Neural cell (in vitro differentiated cells): ENCODE data around the gene CELA3B. TPM values are rescaled to one million over a fixed set of nuclear protein-coding genes. Genes with fewer than 3 reads are reported as not detected.

Experiments used
- H2AFZ ChIP-seq: fragments of 200-600, 300-800 bp; sonication (generic), shearing (Covaris generic); 2 replicates; pipeline ENCODE4 v1.6.0; 2014; ENCODE audit warnings: low read depth, mild to moderate bottlenecking, antibody characterized with exemption, low read length, moderate library complexity
- H3F3A ChIP-seq: fragments of 200-600 bp; shearing (Covaris generic); 2 replicates; pipeline ENCODE4 v1.6.1; 2016; ENCODE audit warnings: mild to moderate bottlenecking, moderate library complexity, mixed read lengths, antibody characterized with exemption, low read length; ENCODE audit not compliant: insufficient read depth, poor library complexity, severe bottlenecking
- H3K27ac ChIP-seq: fragments of 200-600, 300-800 bp; sonication (generic), shearing (Covaris generic); 2 replicates; pipeline ENCODE4 v1.5.1; 2014; ENCODE audit warnings: mild to moderate bottlenecking, low read length, moderate library complexity
- H3K27me3 ChIP-seq: fragments of 300-800, 200-600 bp; sonication (generic), shearing (Covaris generic); 2 replicates; pipeline ENCODE4 v1.6.0; 2014; ENCODE audit warnings: mild to moderate bottlenecking, low read depth, low read length, moderate library complexity; ENCODE audit not compliant: insufficient read depth
- H3K36me3 ChIP-seq: fragments of 300-800, 200-600 bp; sonication (generic), shearing (Covaris generic); 2 replicates; pipeline ENCODE4 v1.5.1; 2014; ENCODE audit warnings: mild to moderate bottlenecking, antibody characterized with exemption, low read length, moderate library complexity; ENCODE audit not compliant: insufficient read depth
- H3K4me2 ChIP-seq: fragments of 300-800, 200-600 bp; sonication (generic), shearing (Covaris generic); 2 replicates; pipeline ENCODE4 v1.6.0; 2014; ENCODE audit warnings: mild to moderate bottlenecking, low read length
- H3K4me3 ChIP-seq: fragments of 300-800, 200-600 bp; sonication (generic), shearing (Covaris generic); 2 replicates; pipeline ENCODE4 v1.5.1; 2014; ENCODE audit warnings: mild to moderate bottlenecking, low read length, moderate library complexity
- H3K79me2 ChIP-seq: fragments of 200-600 bp; shearing (Covaris generic); replicated peaks from 2 replicates; pipeline ENCODE4 v1.6.0; 2014; ENCODE audit warnings: mild to moderate bottlenecking, low read length, moderate library complexity; ENCODE audit not compliant: insufficient read depth
- H3K9ac ChIP-seq: fragments of 300-800, 200-600 bp; sonication (generic), shearing (Covaris generic); 2 replicates; pipeline ENCODE4 v1.6.1; 2016; ENCODE audit warnings: mild to moderate bottlenecking, low read length, mixed read lengths
- H3K9me2 ChIP-seq: fragments of 200-600 bp; shearing (Covaris generic); 2 replicates; pipeline ENCODE4 v1.6.1; 2016; ENCODE audit warnings: mild to moderate bottlenecking, low read length, mixed read lengths; ENCODE audit not compliant: insufficient read depth
- H3K9me3 ChIP-seq: fragments of 200-600, 300-800 bp; sonication (generic), shearing (Covaris generic); 2 replicates; pipeline ENCODE4 v1.6.1; 2016; ENCODE audit warnings: mild to moderate bottlenecking, mixed run types, low read length, moderate library complexity, mixed read lengths
- H4K20me1 ChIP-seq: fragments of 200-600 bp; shearing (Covaris generic); 2 replicates; pipeline ENCODE4 v1.6.1; 2016; ENCODE audit warnings: mild to moderate bottlenecking, mixed run types; ENCODE audit not compliant: insufficient read depth
- CTCF ChIP-seq: fragments of 450-650 bp; IDR thresholded peaks from 2 replicates; pipeline ENCODE4 v1.5.1; 2014; ENCODE audit warnings: antibody characterized with exemption, mild to moderate bottlenecking, moderate library complexity; ENCODE audit not compliant: poor library complexity, severe bottlenecking
- EP300 ChIP-seq: fragments of 450-650 bp; conservative IDR thresholded peaks from 2 replicates; pipeline ENCODE4 v1.6.1; 2014; ENCODE audit warnings: antibody characterized with exemption, mild to moderate bottlenecking, moderate library complexity; ENCODE audit not compliant: poor library complexity, severe bottlenecking
- EZH2 ChIP-seq: fragments of 200-600, 300-800 bp; shearing (Covaris generic), sonication (generic); IDR thresholded peaks from 2 replicates; pipeline ENCODE4 v1.6.1; 2014; ENCODE audit warnings: antibody characterized with exemption, low read length, borderline replicate concordance, mild to moderate bottlenecking; ENCODE audit not compliant: insufficient read depth, poor library complexity, severe bottlenecking
- MXI1 ChIP-seq: fragments of 450-650 bp; conservative IDR thresholded peaks from 2 replicates; pipeline ENCODE4 v1.6.1; 2014; ENCODE audit warnings: antibody characterized with exemption, mild to moderate bottlenecking; ENCODE audit not compliant: poor library complexity, severe bottlenecking
- POLR2AphosphoS5 ChIP-seq: IDR thresholded peaks from 2 replicates; pipeline ENCODE4 v1.6.1; 2012
- RAD21 ChIP-seq: fragments of 450-650 bp; conservative IDR thresholded peaks from 2 replicates; pipeline ENCODE4 v1.6.1; 2014; ENCODE audit warnings: antibody characterized with exemption, mild to moderate bottlenecking, moderate library complexity
- REST ChIP-seq: IDR thresholded peaks from 2 replicates; pipeline ENCODE4 v1.6.1; 2012; ENCODE audit warnings: borderline replicate concordance
- SMC3 ChIP-seq: fragments of 450-650 bp; conservative IDR thresholded peaks from 2 replicates; pipeline ENCODE4 v1.6.1; 2014; ENCODE audit warnings: antibody characterized with exemption, mild to moderate bottlenecking, moderate library complexity; ENCODE audit not compliant: poor library complexity
- TAF1 ChIP-seq: IDR thresholded peaks from 2 replicates; pipeline ENCODE4 v1.6.1; 2012; ENCODE audit warnings: low read depth
- polyA plus RNA-seq: library from polyadenylated mRNA; depleted of rRNA; stranded (reverse); fragments of >200 nt; gene quantifications from 2 replicates; pipeline ENCODE4 v1.2.3, GENCODE V29; 2014

The CELA3B gene
- polyA plus RNA-seq, 1 donor from 2014 or later = not detected

- no peak overlapping the region for H3K4me3 ChIP-seq
- H3K9me3 ChIP-seq = no peaks in the 10 kb centered on the region
- H3K4me2 ChIP-seq = no peak overlapping the region
- H3K27me3 ChIP-seq = no peaks in the 10 kb centered on the region
- H3K9me2 ChIP-seq = no peaks in the 10 kb centered on the region
- no peaks in the 10 kb centered on the region for H3K79me2 ChIP-seq
- no peaks in the 10 kb centered on the region for H3F3A ChIP-seq
- H3K36me3 ChIP-seq = no peaks in the 10 kb centered on the region
- no peaks in the 10 kb centered on the region for H4K20me1 ChIP-seq
- no peak overlapping the region for H3K9ac ChIP-seq
- no peak for TF ChIP-seq MXI1
- TF ChIP-seq EP300 = no peak
- no peak for TF ChIP-seq RAD21
- TF ChIP-seq CTCF = no peak
- no peak for TF ChIP-seq SMC3
- no peak for TF ChIP-seq EZH2
- no peak for TF ChIP-seq REST
- TF ChIP-seq TAF1 = no peak
- TF ChIP-seq POLR2AphosphoS5 = no peak
- H3K27ac ChIP-seq = no peak overlapping the region
- H2AFZ ChIP-seq = no peak overlapping the region
Measured at GRCh38 chr1:21939650-21940374, 37.0 kb upstream of the CELA3B start.

GRCh38 chr1:21940492-21940891, 36.3 kb upstream of the CELA3B start:
- Histone ChIP-seq H3K9ac (no peak overlapping the region), H3K27ac (no peak overlapping the region), H3F3A (no peaks in the 10 kb centered on the region), H2AFZ (no peak overlapping the region), H4K20me1 (no peaks in the 10 kb centered on the region), H3K36me3 (no peaks in the 10 kb centered on the region), H3K27me3 (no peaks in the 10 kb centered on the region), H3K4me3 (no peak overlapping the region), H3K9me3 (no peaks in the 10 kb centered on the region), H3K79me2 (no peaks in the 10 kb centered on the region), H3K4me2 (no peak overlapping the region), H3K9me2 (no peaks in the 10 kb centered on the region)
- TF ChIP-seq RAD21 = no peak
- TF ChIP-seq TAF1 = no peak
